ENCODE data around the gene POU4F1.

Gene POU4F1

GRCh38 chr13:78596399-78596735 is 7.0 kb downstream of the POU4F1 start:
- Histone ChIP-seq H3K27ac (no peak overlapping the region), H3K9me3 (no peaks in the 10 kb centered on the region), H3K27me3 (peaks cover 100% of the 10 kb centered on the region), H3K4me3 (ENCODE audit: low read depth in 1 of 2, low read length in 1 of 2) (peak overlapping the region; percentile 12 to 47), H3K36me3 (no peaks in the 10 kb centered on the region), H3K4me1 (ENCODE audit: control insufficient read depth in 1 of 2, insufficient read depth in 1 of 2, low read depth in 1 of 2, low read length in 1 of 2) (peaks cover 25 to 35% of the 10 kb centered on the region in 2 experiments)
- TF ChIP-seq CTCF (IDR thresholded peaks at IDR 0.05): no peak

- H3K4me1 ChIP-seq (ENCODE audit: control insufficient read depth in 1 of 2, insufficient read depth in 1 of 2, low read depth in 1 of 2, low read length in 1 of 2): peaks cover 22 to 30% of the 10 kb centered on the region in 2 experiments
- no peak for TF ChIP-seq CTCF (IDR thresholded peaks at IDR 0.05)
- H3K9me3 ChIP-seq: no peaks in the 10 kb centered on the region
- no peaks in the 10 kb centered on the region for H3K36me3 ChIP-seq
- H3K4me3 ChIP-seq (ENCODE audit: low read depth in 1 of 2, low read length in 1 of 2): peak overlapping the region; percentile 12 to 47
- H3K27ac ChIP-seq: no peak overlapping the region
- peaks cover 100% of the 10 kb centered on the region for H3K27me3 ChIP-seq
Observed at GRCh38 chr13:78595495-78596398, 7.6 kb downstream of the POU4F1 start.

- H3K4me1 ChIP-seq (ENCODE audit: control insufficient read depth in 1 of 2, insufficient read depth in 1 of 2, low read depth in 1 of 2, low read length in 1 of 2): peaks cover 18 to 20% of the 10 kb centered on the region in 2 experiments
- TF ChIP-seq CTCF (IDR thresholded peaks at IDR 0.05): no peak
- H3K9me3 ChIP-seq: no peaks in the 10 kb centered on the region
- H3K27ac ChIP-seq: no peak overlapping the region
- H3K36me3 ChIP-seq: no peaks in the 10 kb centered on the region
- H3K4me3 ChIP-seq (ENCODE audit: low read depth in 1 of 2, low read length in 1 of 2): no peak overlapping the region
- H3K27me3 ChIP-seq: peaks cover 100% of the 10 kb centered on the region
Observed at GRCh38 chr13:78594456-78594975, 8.8 kb downstream of the POU4F1 start.

GRCh38 chr13:78593652-78594455 is 9.5 kb downstream of the POU4F1 start:
- H3K4me1 ChIP-seq (ENCODE audit: control insufficient read depth in 1 of 2, insufficient read depth in 1 of 2, low read depth in 1 of 2, low read length in 1 of 2): peaks cover 18 to 20% of the 10 kb centered on the region in 2 experiments
- TF ChIP-seq CTCF (IDR thresholded peaks at IDR 0.05): no peak
- H3K27ac ChIP-seq: no peak overlapping the region
- H3K4me3 ChIP-seq (ENCODE audit: low read depth in 1 of 2, low read length in 1 of 2): no peak overlapping the region
- H3K36me3 ChIP-seq: no peaks in the 10 kb centered on the region
- H3K27me3 ChIP-seq: peaks cover 100% of the 10 kb centered on the region
- H3K9me3 ChIP-seq: no peaks in the 10 kb centered on the region

GRCh38 chr13:78593129-78593528 is 10.2 kb downstream of the POU4F1 start:
- no peak for TF ChIP-seq CTCF (IDR thresholded peaks at IDR 0.05)
- no peak overlapping the region for H3K4me3 ChIP-seq (ENCODE audit: low read depth in 1 of 2, low read length in 1 of 2)
- H3K27me3 ChIP-seq: peaks cover 100% of the 10 kb centered on the region
- H3K4me1 ChIP-seq (ENCODE audit: control insufficient read depth in 1 of 2, insufficient read depth in 1 of 2, low read depth in 1 of 2, low read length in 1 of 2): peaks cover 18 to 20% of the 10 kb centered on the region in 2 experiments
- H3K36me3 ChIP-seq: no peaks in the 10 kb centered on the region
- no peak overlapping the region for H3K27ac ChIP-seq
- H3K9me3 ChIP-seq: no peaks in the 10 kb centered on the region

All from neutrophil (primary cell).